HepG2 (cell line): ENCODE data around the gene COL18A1. TPM values are rescaled to one million over a fixed set of nuclear protein-coding genes. Genes with fewer than 3 reads are reported as not detected.

Experiments
- BHLHE40 ChIP-seq: IDR thresholded peaks from 2 replicates; pipeline ENCODE4 v1.6.1; 2011; ENCODE audit warnings: low read length, improper control_type of control experiment
- BRCA1 ChIP-seq: sonication (generic); formaldehyde crosslinking; IDR thresholded peaks from 2 replicates; pipeline ENCODE4 v1.4.0; 2020; ENCODE audit warnings: missing genetic modification reagents
- KLF16 ChIP-seq, 2 experiments: sonication (generic) in 1 of 2; formaldehyde crosslinking in 1 of 2; IDR thresholded peaks; 2 replicates each; pipeline versions ENCODE4 v1.6.1 to v1.8.0; 2016 to 2023; ENCODE audit warnings: missing genetic modification reagents in 2 of 2, missing compliant biosample characterization in 1 of 2
- polyA plus RNA-seq, 8 experiments: library from polyadenylated mRNA; depleted of rRNA in 3 of 8; stranded (reverse) in 7 of 8; unstranded in 1 of 8; fragments of >200 nt; fragmentation: Illumina TruSeq in 4 of 8; extraction: Trizol in 4 of 8; gene quantifications; 2 replicates each; pipeline versions ENCODE4 v1.2.1 to v1.2.3, GENCODE V29; 2011 to 2016; ENCODE audit warnings: low read depth in 4 of 8, missing spikeins in 1 of 8, mixed read lengths in 1 of 8; ENCODE audit not compliant: insufficient read depth in 1 of 8
- total RNA-seq, 5 experiments: library from RNA; depleted of rRNA; stranded (reverse); fragments of >200 nt; fragmentation: Illumina TruSeq; extraction: Trizol; gene quantifications; 2 replicates each; pipeline ENCODE4 v1.2.3, GENCODE V29; 2016; ENCODE audit warnings: low read depth in 1 of 5
- TF ChIP-seq, protein P1 (sequence below): sonication (generic); formaldehyde crosslinking; IDR thresholded peaks from 2 replicates; pipeline ENCODE4 v1.5.1; 2020; ENCODE audit warnings: missing genetic modification reagents, mild to moderate bottlenecking, borderline replicate concordance
- TF ChIP-seq, protein P2 (sequence below): sonication (generic); formaldehyde crosslinking; IDR thresholded peaks from 2 replicates; pipeline ENCODE4 v1.4.0; 2020; ENCODE audit warnings: missing genetic modification reagents
- TF ChIP-seq, protein P3 (sequence below): IDR thresholded peaks from 2 replicates; pipeline ENCODE4 v1.6.1; 2012; ENCODE audit warnings: inconsistent platforms
- TF ChIP-seq, protein P4 (sequence below): sonication (generic); formaldehyde crosslinking; IDR thresholded peaks from 2 replicates; pipeline ENCODE4 v1.4.0; 2020; ENCODE audit warnings: missing genetic modification reagents

COL18A1 gene
- total and polyA plus RNA-seq, 2 of the 13 experiments (the other 11 are each of a cell fraction or from before 2014, with no cell fraction given), result 79.0 to 102 TPM

DNA sequence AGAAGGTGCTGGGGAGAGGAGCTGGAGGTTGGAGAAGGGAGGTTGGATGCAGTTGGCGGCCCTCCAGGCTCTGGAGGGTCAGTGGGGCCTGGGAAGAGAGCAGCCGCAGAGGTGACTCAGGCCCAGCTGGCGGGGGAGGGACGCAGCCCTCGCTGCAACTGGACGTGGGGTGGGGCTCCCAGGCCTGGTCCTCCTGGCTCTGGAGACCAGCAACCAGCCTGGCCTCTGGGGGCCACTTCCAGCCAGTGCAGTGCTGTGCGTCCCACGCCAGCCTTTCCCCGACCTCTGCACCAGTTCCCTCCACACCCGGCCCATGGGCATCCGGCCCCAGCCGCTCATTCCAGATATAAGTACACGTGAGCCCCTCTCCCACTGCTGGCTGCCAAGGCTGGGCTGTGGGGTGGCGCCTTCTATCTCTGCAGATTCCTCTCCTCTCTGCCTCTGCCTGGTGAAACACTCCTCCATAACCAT, 38.0 kb upstream of the COL18A1 start (continued):
- TF ChIP-seq BRCA1 (CRISPR knock-in tag) (no peak), KLF16 (CRISPR knock-in tag; IDR thresholded peaks at IDR 0.05) (peak in 1 of 2 experiments; percentile 28; a peak in 2 of 4 replicates), BHLHE40 (peak; percentile 13; the same call in 1 of the 2 replicates)
- TF ChIP-seq, protein P1, sequence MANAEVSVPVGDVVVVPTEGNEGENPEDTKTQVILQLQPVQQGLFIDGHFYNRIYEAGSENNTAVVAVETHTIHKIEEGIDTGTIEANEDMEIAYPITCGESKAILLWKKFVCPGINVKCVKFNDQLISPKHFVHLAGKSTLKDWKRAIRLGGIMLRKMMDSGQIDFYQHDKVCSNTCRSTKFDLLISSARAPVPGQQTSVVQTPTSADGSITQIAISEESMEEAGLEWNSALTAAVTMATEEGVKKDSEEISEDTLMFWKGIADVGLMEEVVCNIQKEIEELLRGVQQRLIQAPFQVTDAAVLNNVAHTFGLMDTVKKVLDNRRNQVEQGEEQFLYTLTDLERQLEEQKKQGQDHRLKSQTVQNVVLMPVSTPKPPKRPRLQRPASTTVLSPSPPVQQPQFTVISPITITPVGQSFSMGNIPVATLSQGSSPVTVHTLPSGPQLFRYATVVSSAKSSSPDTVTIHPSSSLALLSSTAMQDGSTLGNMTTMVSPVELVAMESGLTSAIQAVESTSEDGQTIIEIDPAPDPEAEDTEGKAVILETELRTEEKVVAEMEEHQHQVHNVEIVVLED (CRISPR knock-in tag), result peak; percentile 39; the same call in 1 of the 2 replicates
- TF ChIP-seq, protein P2, sequence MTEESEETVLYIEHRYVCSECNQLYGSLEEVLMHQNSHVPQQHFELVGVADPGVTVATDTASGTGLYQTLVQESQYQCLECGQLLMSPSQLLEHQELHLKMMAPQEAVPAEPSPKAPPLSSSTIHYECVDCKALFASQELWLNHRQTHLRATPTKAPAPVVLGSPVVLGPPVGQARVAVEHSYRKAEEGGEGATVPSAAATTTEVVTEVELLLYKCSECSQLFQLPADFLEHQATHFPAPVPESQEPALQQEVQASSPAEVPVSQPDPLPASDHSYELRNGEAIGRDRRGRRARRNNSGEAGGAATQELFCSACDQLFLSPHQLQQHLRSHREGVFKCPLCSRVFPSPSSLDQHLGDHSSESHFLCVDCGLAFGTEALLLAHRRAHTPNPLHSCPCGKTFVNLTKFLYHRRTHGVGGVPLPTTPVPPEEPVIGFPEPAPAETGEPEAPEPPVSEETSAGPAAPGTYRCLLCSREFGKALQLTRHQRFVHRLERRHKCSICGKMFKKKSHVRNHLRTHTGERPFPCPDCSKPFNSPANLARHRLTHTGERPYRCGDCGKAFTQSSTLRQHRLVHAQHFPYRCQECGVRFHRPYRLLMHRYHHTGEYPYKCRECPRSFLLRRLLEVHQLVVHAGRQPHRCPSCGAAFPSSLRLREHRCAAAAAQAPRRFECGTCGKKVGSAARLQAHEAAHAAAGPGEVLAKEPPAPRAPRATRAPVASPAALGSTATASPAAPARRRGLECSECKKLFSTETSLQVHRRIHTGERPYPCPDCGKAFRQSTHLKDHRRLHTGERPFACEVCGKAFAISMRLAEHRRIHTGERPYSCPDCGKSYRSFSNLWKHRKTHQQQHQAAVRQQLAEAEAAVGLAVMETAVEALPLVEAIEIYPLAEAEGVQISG (CRISPR knock-in tag), result 0 out of 2 replicates have a peak, but pooled peaks have one; percentile 28
- TF ChIP-seq, protein P3, sequence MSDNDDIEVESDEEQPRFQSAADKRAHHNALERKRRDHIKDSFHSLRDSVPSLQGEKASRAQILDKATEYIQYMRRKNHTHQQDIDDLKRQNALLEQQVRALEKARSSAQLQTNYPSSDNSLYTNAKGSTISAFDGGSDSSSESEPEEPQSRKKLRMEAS, result peak; percentile 46; the same call in 1 of the 2 replicates
- TF ChIP-seq, protein P4, sequence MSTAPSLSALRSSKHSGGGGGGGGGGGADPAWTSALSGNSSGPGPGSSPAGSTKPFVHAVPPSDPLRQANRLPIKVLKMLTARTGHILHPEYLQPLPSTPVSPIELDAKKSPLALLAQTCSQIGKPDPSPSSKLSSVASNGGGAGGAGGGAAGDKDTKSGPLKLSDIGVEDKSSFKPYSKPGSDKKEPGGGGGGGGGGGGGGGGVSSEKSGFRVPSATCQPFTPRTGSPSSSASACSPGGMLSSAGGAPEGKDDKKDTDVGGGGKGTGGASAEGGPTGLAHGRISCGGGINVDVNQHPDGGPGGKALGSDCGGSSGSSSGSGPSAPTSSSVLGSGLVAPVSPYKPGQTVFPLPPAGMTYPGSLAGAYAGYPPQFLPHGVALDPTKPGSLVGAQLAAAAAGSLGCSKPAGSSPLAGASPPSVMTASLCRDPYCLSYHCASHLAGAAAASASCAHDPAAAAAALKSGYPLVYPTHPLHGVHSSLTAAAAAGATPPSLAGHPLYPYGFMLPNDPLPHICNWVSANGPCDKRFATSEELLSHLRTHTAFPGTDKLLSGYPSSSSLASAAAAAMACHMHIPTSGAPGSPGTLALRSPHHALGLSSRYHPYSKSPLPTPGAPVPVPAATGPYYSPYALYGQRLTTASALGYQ (CRISPR knock-in tag), result 0 out of 2 replicates have a peak, but pooled peaks have one; percentile 15
